ENCODE measurements around the gene RBM44. TPM values are rescaled to one million over a fixed set of nuclear protein-coding genes. Genes with fewer than 3 reads are reported as not detected.

RBM44 gene
- total RNA-seq, 4 donors from 2014 or later, result 0.07 to 0.51 (median 0.26) TPM

- no peaks in the 10 kb centered on the region for H3K9me3 ChIP-seq
- intact Hi-C loops (cut with DNase I; ENCODE audit: low total_unique reads) (no loop called here), in situ Hi-C loops (cut with MboI; ENCODE audit: low sequenced_read_pairs in 4 of 4) (no loop called here)
- peaks cover 24 to 31% of the 10 kb centered on the region in 2 donors for H3K4me1 ChIP-seq
- ATAC-seq, result no peak
- H3K27ac ChIP-seq, result peak overlapping the region; percentile 30 to 71 (median 50)
- no peaks in the 10 kb centered on the region for H3K36me3 ChIP-seq
- H3K27me3 ChIP-seq, result no peaks in the 10 kb centered on the region
- no peak overlapping the region for H3K4me3 ChIP-seq
- DNase-seq, result no peak
- TF ChIP-seq CTCF (IDR thresholded peaks at IDR 0.05 in 4 of 5, conservative IDR thresholded peaks at IDR 0.05 in 1 of 5) (no peak), POLR2A (IDR thresholded peaks at IDR 0.05) (no peak)
Measured at GRCh38 chr2:237878321-237879057, 79.9 kb downstream of the RBM44 start.

DNA sequence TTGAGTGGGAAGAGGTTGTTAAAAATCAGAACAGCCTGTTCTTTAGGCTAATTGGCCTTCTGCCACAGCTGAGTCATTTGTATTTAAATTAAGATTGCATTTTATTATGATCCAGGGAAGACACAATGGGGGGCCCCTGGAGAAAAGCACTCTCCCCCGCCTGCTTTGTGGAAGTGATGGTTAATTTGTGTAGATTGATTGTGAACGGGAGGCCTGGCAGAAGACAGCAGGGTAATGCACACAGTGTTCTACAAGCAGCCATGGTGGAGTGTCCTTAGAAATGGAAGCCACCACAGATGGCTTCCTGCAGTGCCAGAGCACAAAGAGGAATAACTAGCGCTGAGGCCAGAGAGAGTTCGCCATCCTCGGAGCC, 80.5 kb downstream of the RBM44 start:
- no peak for ATAC-seq
- H3K9me3 ChIP-seq, result no peaks in the 10 kb centered on the region
- TF ChIP-seq CTCF (IDR thresholded peaks at IDR 0.05 in 4 of 5, conservative IDR thresholded peaks at IDR 0.05 in 1 of 5), result no peak
- TF ChIP-seq POLR2A (IDR thresholded peaks at IDR 0.05), result no peak
- in situ Hi-C loops (cut with MboI; ENCODE audit: low sequenced_read_pairs in 4 of 4) (no loop called here), intact Hi-C loops (cut with DNase I; ENCODE audit: low total_unique reads) (no loop called here)
- peaks cover 19 to 26% of the 10 kb centered on the region in 2 donors for H3K4me1 ChIP-seq
- H3K27ac ChIP-seq, result peak overlapping the region; percentile 30 to 71 (median 50)
- no peaks in the 10 kb centered on the region for H3K27me3 ChIP-seq
- no peaks in the 10 kb centered on the region for H3K36me3 ChIP-seq
- H3K4me3 ChIP-seq, result no peak overlapping the region
- DNase-seq, result no peak

DNA sequence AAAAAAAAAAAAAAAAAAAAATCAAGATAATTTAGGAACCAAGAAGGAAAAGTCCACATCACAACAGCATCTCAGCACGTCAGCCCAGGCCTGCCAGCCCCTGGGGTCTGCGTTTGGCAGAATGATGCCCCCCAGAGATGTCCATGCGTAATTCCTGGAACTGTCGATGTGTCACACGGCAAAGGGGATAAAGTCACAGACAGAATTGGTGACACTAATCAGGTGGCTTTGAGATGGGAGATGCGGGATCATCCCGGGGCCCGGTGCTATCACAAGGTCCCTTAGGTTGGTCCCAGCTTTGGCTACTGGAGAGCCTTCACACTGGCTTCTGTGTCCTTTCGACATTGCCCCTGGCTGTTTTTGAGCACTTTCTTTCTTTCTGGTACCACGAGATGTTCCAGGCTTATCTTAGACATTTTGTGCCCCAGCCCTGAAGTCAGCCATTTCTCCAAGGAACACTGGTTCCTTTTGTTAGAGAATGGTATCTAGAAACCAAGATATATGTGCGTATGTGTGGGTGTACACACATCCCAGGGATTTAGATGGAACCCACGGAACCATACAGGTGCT, 81.5 kb downstream of the RBM44 start:
- Histone ChIP-seq H3K4me1 (peaks cover 9 to 16% of the 10 kb centered on the region in 2 donors), H3K27ac (peak overlapping the region in 2 of 4 donors; percentile 26 to 46), H3K9me3 (no peaks in the 10 kb centered on the region), H3K4me3 (no peak overlapping the region), H3K27me3 (no peaks in the 10 kb centered on the region), H3K36me3 (no peaks in the 10 kb centered on the region)
- in situ Hi-C loops (cut with MboI; ENCODE audit: low sequenced_read_pairs in 4 of 4), result no loop called here
- intact Hi-C loops (cut with DNase I; ENCODE audit: low total_unique reads), result no loop called here
- DNase-seq, result no peak
- TF ChIP-seq POLR2A (IDR thresholded peaks at IDR 0.05), result no peak
- no peak for TF ChIP-seq CTCF (IDR thresholded peaks at IDR 0.05 in 4 of 5, conservative IDR thresholded peaks at IDR 0.05 in 1 of 5)
- ATAC-seq, result no peak

DNA sequence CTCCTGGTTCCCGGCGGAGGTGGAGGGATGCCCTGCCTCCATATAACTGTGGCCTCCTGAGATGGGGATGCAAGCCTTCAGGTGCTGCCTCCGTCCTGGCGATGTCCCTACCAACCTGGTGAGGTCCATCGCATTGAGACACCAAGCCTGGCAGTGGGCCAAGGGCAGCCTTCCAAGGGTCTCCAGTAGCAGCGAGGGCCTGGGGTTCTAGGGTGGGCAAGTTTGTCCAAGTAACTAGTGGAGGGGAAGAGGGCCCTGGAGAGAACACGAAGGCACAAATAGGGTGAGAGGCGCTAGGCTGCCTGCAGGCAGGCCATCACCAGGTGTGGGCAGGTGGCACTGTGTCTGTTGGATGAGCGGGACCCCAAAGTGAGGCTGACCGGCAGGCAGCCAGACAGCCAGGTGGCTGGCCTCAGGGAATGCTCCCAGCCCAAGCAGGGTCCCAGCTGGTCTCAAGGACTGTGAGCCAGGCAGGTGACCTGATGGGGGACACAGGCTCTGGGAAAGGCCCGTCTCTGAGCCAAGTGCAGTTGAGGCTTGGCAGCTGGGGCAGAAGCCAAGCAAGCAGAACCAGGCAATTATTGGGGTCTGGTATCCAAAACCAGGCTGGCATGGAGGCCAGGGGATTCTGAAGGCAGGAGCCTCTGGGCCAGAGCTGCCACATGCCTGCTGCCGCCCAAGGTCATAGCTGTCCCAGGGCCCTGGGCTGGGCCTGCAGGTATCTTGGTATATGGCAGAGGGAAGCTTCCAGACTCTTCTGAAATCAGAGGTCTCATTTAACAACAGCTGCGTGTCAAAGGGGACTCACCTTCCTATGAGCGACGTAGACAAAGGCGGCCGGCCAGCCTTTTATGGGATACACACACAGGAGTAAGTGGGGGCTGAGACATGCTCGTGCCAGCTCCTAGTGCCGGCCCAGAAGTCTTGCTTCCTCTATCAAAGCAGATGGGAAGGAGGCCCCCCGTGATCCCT, 84.2 kb downstream of the RBM44 start:
- H3K27ac ChIP-seq, result peak overlapping the region; percentile 51 to 96 (median 70)
- peak in 1 of 2 donors; percentile 64 for DNase-seq
- H3K4me1 ChIP-seq, result peaks cover 16 to 30% of the 10 kb centered on the region in 2 donors
- no peaks in the 10 kb centered on the region for H3K27me3 ChIP-seq
- in situ Hi-C loops (cut with MboI; ENCODE audit: low sequenced_read_pairs in 4 of 4) (no loop called here), intact Hi-C loops (cut with DNase I; ENCODE audit: low total_unique reads) (no loop called here)
- no peaks in the 10 kb centered on the region for H3K9me3 ChIP-seq
- H3K4me3 ChIP-seq, result no peak overlapping the region
- peak in 1 of 2 donors; percentile 37 for ATAC-seq
- TF ChIP-seq CTCF (IDR thresholded peaks at IDR 0.05 in 4 of 5, conservative IDR thresholded peaks at IDR 0.05 in 1 of 5) (no peak), POLR2A (IDR thresholded peaks at IDR 0.05) (peak in 1 of 2 donors; percentile 5)
- no peaks in the 10 kb centered on the region for H3K36me3 ChIP-seq

Data from gastrocnemius medialis (tissue), 4 donors.